IPS DF 6.9 (cell line): ENCODE data around the gene ABCA4.

Experiments
- DNase-seq: peaks from one replicate; pipeline ENCODE4 v3.0.0-alpha.2; 2013; ENCODE audit warnings: low read depth, low spot score
- H3K27ac ChIP-seq: one replicate; pipeline ENCODE4 v1.5.1; 2013; ENCODE audit warnings: low read length, control low read depth
- H3K27me3 ChIP-seq: 2 replicates; pipeline ENCODE4 v1.6.1; 2013; ENCODE audit warnings: mild to moderate bottlenecking, low read length; ENCODE audit not compliant: control insufficient read depth, insufficient read depth
- H3K36me3 ChIP-seq: 2 replicates; pipeline ENCODE4 v1.6.1; 2013; ENCODE audit warnings: low read length; ENCODE audit not compliant: control insufficient read depth, insufficient read depth
- H3K4me1 ChIP-seq: 2 replicates; pipeline ENCODE4 v1.6.1; 2013; ENCODE audit warnings: low read length; ENCODE audit not compliant: control insufficient read depth, insufficient read depth
- H3K4me3 ChIP-seq: 2 replicates; pipeline ENCODE4 v1.5.1; 2013; ENCODE audit warnings: mild to moderate bottlenecking, low read length
- H3K9me3 ChIP-seq: 2 replicates; pipeline ENCODE4 v1.6.1; 2013; ENCODE audit warnings: low read length, inconsistent platforms; ENCODE audit not compliant: control insufficient read depth, insufficient read depth
- WGBS: extraction: QIAGEN DNeasy Blood & Tissue Kit; methylation state at CpG from one replicate; pipeline ENCODE4 v1.1.7; 2013; ENCODE audit warnings: mixed read lengths, missing lambda C conversion rate; ENCODE audit not compliant: insufficient read length, insufficient coverage; 5-methylcytosine and 5-hydroxymethylcytosine counted together

ABCA4 gene

GRCh38 chr1:94029130-94029993, 91.6 kb downstream of the ABCA4 start:
- H3K27ac ChIP-seq = no peak overlapping the region
- H3K27me3 ChIP-seq = no peaks in the 10 kb centered on the region
- DNase-seq = no peak
- WGBS = no CpG with 5 or more reads among the region's 6 CpGs
- H3K4me1 ChIP-seq = no peaks in the 10 kb centered on the region
- no peaks in the 10 kb centered on the region for H3K36me3 ChIP-seq
- no peaks in the 10 kb centered on the region for H3K9me3 ChIP-seq
- no peak overlapping the region for H3K4me3 ChIP-seq

DNA sequence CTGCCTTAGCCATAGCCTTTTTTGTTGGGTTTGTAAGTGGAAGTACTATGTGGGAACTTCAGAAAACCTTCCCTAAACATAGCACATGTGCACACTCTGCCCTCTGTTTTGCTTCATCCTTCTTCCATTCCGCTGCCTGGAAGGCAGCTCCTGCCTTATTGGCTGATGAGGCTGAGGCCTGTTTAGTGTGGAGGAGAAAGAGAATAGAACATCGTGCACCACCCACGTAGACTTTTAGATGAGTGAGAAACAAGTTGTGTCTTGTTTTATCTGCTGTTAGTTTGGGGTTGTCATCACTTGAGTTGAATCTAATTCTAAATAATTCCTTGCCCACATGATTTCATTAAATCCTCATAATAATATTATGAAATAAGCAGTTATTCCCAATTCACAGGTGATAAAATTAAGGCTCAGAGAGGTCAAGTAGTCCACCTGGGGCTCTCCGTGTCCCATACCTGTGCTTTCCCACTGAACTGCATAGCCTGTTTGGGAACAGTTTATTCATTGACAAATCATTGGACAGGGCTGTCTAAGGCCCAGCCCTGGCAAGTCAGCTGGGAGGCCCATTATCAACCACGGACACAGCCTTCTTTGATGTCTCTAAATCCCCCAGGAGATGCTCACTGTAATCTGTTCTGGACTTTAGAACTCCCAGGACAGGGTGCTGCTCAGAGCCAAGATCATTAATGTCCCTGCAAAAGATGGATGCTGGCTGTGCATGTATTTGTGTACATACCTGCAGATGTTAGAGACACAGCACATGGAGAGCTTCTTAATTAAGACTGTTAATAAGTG, 93.0 kb downstream of the ABCA4 start:
- H3K9me3 ChIP-seq = no peaks in the 10 kb centered on the region
- H3K27me3 ChIP-seq = no peaks in the 10 kb centered on the region
- H3K4me3 ChIP-seq = no peak overlapping the region
- H3K4me1 ChIP-seq = no peaks in the 10 kb centered on the region
- no peaks in the 10 kb centered on the region for H3K36me3 ChIP-seq
- no peak for DNase-seq
- no CpG with 5 or more reads among the region's 5 CpGs for WGBS
- no peak overlapping the region for H3K27ac ChIP-seq

DNA sequence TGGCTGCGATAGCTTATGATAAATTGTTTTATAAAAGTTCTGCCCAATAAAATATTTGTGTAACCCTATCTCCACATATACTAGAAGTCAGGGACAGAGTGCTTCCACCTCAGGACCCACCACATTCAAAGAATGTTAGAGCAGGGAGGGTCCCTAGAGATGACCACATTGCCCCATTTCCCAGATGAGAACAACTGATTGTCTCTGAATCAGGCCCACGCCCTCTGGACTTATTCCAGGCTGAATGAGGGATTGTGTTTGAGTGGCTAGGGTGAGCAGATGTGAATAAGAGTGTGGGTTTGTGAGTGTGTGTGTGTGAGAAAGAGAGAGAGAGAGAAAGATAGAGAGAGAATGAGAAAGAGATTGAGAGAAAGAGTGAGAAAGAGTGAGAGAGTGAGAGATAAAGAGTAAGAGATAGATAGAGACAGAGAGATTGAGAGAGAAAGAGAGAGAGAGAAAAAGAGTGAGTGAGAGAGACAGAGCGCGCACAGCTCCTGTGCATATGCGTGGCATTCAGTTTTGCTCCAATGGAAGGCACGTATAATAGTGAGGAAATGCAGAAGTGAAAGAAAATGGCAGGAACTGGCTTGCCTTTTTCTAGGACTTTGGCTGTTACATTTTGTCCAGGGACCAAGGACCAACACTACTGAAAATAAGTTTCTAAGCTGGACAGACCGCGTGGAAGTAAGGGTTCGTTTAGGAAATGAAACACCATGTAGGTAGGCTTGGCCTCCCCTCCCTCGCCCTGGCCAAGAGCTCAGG, 94.1 kb downstream of the ABCA4 start:
- H3K27me3 ChIP-seq = no peaks in the 10 kb centered on the region
- H3K27ac ChIP-seq = no peak overlapping the region
- WGBS = no CpG with 5 or more reads among the region's 10 CpGs
- no peak for DNase-seq
- no peak overlapping the region for H3K4me3 ChIP-seq
- H3K36me3 ChIP-seq = no peaks in the 10 kb centered on the region
- no peaks in the 10 kb centered on the region for H3K4me1 ChIP-seq
- H3K9me3 ChIP-seq = no peaks in the 10 kb centered on the region

DNA sequence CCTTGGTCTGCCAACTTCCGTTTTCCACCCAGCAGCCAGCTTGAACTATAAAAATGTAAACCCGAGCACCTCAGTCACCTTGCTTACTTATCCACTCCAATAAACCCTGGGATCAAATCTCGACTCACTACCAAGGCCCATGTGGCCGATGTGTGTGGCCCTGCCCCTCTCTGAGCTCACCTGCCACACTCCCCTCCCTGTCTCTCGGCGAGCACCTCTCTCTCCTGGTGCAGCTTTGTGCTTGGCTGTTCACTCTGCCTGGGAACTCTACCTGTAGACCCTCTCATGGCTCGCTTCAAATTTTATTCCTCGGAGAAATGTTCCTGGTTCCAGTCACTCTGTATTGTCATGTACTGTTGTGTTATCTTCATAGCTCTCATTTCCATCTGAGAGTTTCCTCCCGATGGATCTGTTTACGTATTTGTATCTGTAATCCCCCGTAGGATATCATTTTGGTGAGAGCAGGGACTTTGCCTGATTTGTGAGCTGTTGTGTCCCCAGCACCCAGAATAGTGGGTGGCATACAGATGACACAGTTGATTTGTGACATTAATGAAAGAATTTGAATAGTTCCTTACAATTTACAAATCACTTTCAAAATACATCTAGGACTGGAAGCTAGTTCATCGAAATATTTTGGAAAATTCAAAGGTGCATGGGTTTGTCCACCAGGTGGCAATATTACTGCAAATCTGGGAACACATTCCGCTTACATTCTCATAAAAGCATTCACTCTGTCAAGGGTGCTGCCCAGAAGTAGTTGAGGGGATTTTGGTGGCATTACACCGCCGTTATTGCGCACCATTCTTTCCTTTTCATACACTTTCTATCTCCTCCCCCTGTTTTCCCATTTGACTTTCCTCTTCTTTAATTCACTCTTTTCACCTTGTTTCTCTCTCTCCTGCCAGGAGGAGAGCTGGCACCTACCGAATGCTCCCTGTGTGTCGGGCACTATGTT, 95.3 kb downstream of the ABCA4 start:
- no CpG with 5 or more reads among the region's 18 CpGs for WGBS
- Histone ChIP-seq H3K4me3 (no peak overlapping the region), H3K9me3 (no peaks in the 10 kb centered on the region), H3K27ac (no peak overlapping the region), H3K27me3 (no peaks in the 10 kb centered on the region; the same call in 1 of the 2 replicates), H3K36me3 (no peaks in the 10 kb centered on the region), H3K4me1 (peaks cover 1% of the 10 kb centered on the region; the same call in 1 of the 2 replicates)
- no peak for DNase-seq

- Histone ChIP-seq H3K27me3 (no peaks in the 10 kb centered on the region; the same call in 1 of the 2 replicates), H3K36me3 (no peaks in the 10 kb centered on the region), H3K4me3 (no peak overlapping the region), H3K27ac (no peak overlapping the region), H3K9me3 (no peaks in the 10 kb centered on the region), H3K4me1 (peaks cover 3% of the 10 kb centered on the region; the same call in 1 of the 2 replicates)
- no CpG with 5 or more reads among the region's 8 CpGs for WGBS
- DNase-seq = no peak
Measured at GRCh38 chr1:94024104-94024792, 96.7 kb downstream of the ABCA4 start.

DNA sequence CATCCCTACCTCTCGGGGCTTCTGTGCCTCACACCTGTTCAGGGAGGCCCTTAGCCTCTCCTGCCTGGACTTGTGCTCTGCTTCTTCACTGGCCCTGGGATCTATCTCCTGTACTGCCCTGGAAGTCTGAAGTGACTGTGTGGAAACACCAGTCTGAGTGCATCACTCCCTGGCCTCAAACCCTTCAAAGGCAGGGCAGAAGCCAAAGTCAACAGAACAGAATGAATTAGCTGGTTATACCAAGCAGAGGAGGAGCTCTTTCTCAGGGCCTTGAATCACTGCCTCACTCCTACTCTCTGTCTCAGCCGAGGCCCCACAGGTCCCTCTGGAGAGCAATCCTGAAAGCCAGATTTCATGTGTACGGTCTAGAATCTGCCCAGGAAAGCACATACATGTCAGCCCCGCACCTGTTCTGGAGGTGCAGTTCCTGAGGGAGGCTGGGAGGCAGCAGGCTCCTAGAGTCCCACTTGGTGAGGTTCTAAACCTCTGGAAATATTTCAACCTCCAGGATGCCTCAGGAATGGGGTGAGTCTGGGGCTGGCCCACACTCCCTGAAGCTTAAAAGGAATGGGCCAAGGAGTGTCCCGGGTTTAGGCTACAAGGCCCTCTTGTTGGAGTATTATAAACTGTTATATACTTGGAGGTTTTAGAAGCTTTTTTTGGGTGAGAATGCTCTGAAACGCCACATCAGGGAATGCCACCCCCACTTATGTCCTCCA, 98.3 kb downstream of the ABCA4 start:
- H3K9me3 ChIP-seq = no peaks in the 10 kb centered on the region
- H3K27ac ChIP-seq = no peak overlapping the region
- H3K27me3 ChIP-seq = no peaks in the 10 kb centered on the region; the same call in 1 of the 2 replicates
- peaks cover 3% of the 10 kb centered on the region; the same call in 1 of the 2 replicates for H3K4me1 ChIP-seq
- no peak for DNase-seq
- H3K36me3 ChIP-seq = no peaks in the 10 kb centered on the region
- H3K4me3 ChIP-seq = no peak overlapping the region
- WGBS = no CpG with 5 or more reads among the region's 6 CpGs

- H3K4me1 ChIP-seq = peaks cover 3% of the 10 kb centered on the region; the same call in 1 of the 2 replicates
- no peak overlapping the region for H3K27ac ChIP-seq
- H3K4me3 ChIP-seq = no peak overlapping the region
- no peak for DNase-seq
- no CpG with 5 or more reads among the region's 10 CpGs for WGBS
- no peaks in the 10 kb centered on the region; the same call in 1 of the 2 replicates for H3K27me3 ChIP-seq
- no peaks in the 10 kb centered on the region for H3K36me3 ChIP-seq
- no peaks in the 10 kb centered on the region for H3K9me3 ChIP-seq
Measured at GRCh38 chr1:94020764-94021579, 100.0 kb downstream of the ABCA4 start.

GRCh38 chr1:94019327-94019726, 101.6 kb downstream of the ABCA4 start:
- no peaks in the 10 kb centered on the region for H3K9me3 ChIP-seq
- no peaks in the 10 kb centered on the region; the same call in 1 of the 2 replicates for H3K27me3 ChIP-seq
- peaks cover 3% of the 10 kb centered on the region; the same call in 1 of the 2 replicates for H3K4me1 ChIP-seq
- H3K27ac ChIP-seq = no peak overlapping the region
- no peak overlapping the region for H3K4me3 ChIP-seq
- no CpG with 5 or more reads among the region's 9 CpGs for WGBS
- no peak for DNase-seq
- H3K36me3 ChIP-seq = no peaks in the 10 kb centered on the region
